Skeletal muscle cell (primary cell): ENCODE data around the gene RNF4.

Experiments used
- DNase-seq: peaks from one replicate; pipeline ENCODE4 v3.0.0-alpha.2; 2010; ENCODE audit warnings: low read depth
- H3K4me3 ChIP-seq: 2 replicates; pipeline ENCODE4 v1.5.1; 2011; ENCODE audit warnings: low read depth, mild to moderate bottlenecking, control low read depth, low read length, moderate library complexity

Gene RNF4

GRCh38 chr4:2558301-2558700, 89.4 kb downstream of the RNF4 start:
- no peak for DNase-seq
- H3K4me3 ChIP-seq: no peak overlapping the region

DNA sequence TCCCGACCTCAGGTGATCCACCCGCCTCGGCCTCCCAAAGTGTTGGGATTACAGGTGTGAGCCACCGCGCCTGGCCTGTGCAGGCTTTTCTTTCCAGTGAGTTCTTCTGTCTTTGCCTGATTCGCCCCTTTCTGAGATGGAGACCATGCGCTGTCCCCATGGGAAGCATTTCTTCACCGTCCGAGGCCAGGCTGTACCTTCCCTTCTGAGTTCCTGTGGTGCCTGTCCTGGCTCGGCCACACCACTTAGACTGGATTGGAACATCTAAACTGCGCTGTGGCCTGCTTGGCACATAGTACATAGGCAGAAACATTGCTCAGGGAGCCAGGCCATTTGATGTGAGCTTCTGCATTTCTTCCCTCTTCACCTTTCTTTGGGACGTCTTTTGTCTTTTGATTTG, 91.3 kb downstream of the RNF4 start:
- DNase-seq: no peak
- no peak overlapping the region for H3K4me3 ChIP-seq
